Fibroblast of villous mesenchyme (primary cell): ENCODE results near the gene AZU1. TPM values are rescaled to one million over a fixed set of nuclear protein-coding genes. Genes with fewer than 3 reads are reported as not detected.

Source experiments
- DNase-seq: peaks from one replicate; pipeline ENCODE4 v3.0.0-alpha.2; 2010; ENCODE audit warnings: low read depth
- H3K4me3 ChIP-seq: 2 replicates; pipeline ENCODE4 v1.5.1; 2011; ENCODE audit warnings: low read depth, mild to moderate bottlenecking, low read length
- total RNA-seq: library from RNA; depleted of rRNA; stranded (reverse); fragments of >200 nt; gene quantifications from 2 replicates; pipeline ENCODE4 v1.2.3, GENCODE V29; 2012
- TF ChIP-seq, protein P1 (sequence below): IDR thresholded peaks from 2 replicates; pipeline ENCODE4 v1.5.1; 2012; ENCODE audit warnings: low read depth, mild to moderate bottlenecking, low read length; ENCODE audit not compliant: insufficient read depth

The AZU1 gene
- total RNA-seq, 1 donor = not detected

DNA sequence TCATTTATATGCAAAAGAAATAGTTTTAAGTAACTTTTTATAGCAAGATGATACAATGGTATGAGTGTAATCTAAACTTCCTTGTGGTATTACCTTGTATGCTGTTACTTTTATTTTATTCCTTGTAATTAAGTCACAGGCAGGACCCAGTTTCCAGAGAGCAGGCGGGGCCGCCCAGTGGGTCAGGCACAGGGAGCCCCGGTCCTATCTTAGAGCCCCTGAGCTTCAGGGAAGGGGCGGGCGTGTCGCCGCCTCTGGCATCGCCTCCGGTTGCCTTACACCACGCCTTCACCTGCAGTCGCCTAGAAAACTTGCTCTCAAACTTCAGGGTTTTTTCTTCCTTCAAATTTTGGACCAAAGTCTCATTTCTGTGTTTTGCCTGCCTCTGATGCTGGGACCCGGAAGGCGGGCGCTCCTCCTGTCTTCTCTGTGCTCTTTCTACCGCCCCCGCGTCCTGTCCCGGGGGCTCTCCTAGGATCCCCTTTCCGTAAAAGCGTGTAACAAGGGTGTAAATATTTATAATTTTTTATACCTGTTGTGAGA lies 16.1 kb upstream of the AZU1 start:
- DNase-seq = no peak
- TF ChIP-seq, protein P1, sequence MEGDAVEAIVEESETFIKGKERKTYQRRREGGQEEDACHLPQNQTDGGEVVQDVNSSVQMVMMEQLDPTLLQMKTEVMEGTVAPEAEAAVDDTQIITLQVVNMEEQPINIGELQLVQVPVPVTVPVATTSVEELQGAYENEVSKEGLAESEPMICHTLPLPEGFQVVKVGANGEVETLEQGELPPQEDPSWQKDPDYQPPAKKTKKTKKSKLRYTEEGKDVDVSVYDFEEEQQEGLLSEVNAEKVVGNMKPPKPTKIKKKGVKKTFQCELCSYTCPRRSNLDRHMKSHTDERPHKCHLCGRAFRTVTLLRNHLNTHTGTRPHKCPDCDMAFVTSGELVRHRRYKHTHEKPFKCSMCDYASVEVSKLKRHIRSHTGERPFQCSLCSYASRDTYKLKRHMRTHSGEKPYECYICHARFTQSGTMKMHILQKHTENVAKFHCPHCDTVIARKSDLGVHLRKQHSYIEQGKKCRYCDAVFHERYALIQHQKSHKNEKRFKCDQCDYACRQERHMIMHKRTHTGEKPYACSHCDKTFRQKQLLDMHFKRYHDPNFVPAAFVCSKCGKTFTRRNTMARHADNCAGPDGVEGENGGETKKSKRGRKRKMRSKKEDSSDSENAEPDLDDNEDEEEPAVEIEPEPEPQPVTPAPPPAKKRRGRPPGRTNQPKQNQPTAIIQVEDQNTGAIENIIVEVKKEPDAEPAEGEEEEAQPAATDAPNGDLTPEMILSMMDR = no peak
- no peak overlapping the region for H3K4me3 ChIP-seq

DNA sequence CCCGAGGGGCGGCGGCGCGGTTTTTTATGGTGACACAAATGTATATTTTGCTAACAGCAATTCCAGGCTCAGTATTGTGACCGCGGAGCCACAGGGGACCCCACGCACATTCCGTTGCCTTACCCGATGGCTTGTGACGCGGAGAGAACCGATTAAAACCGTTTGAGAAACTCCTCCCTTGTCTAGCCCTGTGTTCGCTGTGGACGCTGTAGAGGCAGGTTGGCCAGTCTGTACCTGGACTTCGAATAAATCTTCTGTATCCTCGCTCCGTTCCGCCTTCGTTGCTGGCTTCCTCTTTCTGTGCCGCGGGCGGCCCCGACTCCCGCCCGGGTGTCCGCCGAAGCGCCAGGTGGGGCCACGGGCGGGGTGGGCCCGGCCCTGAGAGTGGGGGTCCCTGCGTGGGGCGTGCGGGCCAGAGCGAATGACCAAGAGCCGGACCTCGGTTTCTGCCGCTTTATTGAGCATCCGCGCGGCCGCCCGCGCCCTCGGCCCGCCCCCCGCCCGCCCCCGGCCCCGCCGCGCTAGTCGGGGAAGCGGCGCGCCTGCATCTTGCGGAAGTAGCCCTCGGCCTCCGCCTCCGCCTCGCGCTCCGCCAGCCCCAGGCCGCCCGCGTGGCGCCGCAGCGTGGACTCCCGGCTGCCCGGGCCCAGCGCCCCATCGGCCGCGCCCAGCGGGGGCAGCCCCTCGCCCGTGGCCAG lies 15.4 kb upstream of the AZU1 start:
- TF ChIP-seq, protein P1 = no peak
- no peak for DNase-seq
- no peak overlapping the region for H3K4me3 ChIP-seq

DNA sequence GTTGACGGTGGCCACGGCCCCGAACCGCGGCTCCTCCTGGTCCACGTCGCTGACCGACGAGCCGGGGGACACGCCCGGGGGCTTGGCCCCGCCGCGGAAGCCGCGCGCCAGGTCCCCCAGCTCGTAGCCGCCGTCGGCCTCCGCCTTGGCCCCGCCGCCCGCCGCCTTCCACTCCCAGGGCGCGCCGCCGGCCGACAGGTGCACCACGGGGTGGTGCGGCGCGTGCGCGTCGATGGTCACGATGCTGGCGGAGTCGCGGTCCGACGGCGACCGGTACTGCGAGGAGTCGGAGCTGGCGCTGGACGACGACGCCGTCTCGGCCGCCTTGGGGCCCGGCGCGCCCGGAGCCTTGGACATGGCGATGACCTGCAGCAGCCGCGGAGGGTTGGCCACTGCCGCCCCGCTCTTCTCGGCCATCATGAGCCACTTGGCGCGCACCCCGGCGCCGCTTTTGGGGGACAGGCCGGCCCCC lies 14.9 kb upstream of the AZU1 start:
- H3K4me3 ChIP-seq = no peak overlapping the region
- DNase-seq = no peak
- TF ChIP-seq, protein P1 = no peak

DNA sequence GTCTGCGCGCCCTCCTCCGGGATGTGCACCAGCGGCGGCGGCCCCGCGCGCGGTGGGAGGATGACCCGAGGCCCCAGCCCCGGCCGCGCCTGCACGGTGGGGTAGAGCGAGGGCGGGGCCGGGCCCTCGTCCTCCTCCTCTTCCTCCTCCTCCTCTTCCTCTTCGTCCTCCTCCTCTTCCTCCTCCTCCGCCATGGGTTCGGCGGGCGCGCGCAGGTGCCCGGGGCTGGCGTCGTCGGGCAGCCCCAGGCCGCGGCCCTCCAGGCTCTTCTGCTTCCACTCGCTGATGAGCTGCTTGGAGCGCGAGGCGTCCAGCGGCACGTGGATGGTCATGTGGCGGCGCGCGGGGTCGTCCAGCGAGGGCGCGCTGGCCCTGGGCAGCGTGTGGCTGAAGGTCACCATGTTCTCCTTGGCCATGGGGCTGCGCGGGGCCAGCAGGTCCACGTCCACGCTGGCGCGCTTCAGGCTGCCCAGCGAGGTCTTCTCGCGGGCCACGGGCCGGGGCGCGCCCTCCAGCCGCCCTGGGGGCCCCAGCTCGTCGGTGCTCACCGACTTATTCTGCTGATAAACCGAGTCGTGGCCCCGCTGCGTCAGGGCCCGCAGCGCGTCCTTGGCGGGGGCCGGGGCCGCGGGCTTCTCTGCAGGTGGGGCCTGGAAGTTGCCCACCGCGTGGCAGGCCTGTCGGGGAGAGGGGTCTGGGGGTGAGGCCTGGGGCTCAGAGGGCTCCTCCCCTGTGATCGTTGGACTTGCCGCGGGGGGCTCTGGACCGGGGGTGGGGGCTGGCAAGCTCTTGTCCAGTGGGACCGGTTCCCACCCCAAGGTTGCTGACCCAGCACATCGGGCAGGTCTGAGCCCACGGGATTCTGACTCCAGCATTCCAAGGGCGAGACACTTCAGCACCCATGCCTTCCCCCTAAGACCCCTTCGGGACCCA lies 14.2 kb upstream of the AZU1 start:
- TF ChIP-seq, protein P1 = no peak
- no peak overlapping the region for H3K4me3 ChIP-seq
- no peak for DNase-seq

DNA sequence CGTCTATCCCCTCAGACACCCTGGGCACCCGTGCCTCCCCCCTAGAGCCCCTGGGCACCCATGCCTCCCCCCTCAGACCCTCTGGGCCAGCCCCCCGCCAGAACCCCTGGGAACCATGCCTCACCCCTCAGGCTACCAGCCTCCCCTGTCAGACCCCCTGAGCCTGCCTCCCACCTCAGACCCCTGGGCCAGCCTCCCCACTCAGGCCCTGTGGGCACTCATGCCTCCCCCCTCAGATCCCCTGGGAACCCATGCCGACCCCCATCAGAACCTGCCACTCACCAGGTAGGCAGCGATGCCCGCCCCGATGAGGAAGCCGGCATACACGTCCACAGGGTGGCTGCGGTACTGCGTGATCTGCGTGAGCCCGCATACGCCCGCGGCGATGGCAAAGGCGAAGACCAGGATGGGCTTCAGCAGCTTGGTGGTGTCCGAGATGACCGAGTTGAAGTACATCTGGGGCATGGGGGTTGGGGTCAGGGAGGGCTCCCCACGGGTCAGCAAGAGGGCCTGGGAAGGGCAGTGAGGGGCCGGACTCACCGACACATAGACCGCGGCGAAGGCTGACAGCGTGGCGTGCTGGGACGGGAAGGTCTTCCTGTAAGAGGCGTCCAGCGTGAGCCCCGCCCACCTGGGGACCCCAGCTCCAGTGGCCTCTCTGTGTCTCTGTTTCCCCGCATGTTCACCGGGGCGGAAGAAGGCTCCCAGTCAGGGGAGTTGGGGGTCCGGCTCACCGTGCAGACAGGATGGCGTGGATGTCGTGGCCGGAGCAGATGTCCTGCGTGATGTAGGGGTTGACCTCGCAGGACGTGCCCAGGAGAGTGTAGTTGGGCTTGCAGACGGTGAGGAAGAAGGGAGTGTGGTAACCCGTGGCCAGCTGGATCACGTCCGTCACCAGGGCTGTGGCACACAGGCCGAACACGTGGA lies 13.2 kb upstream of the AZU1 start:
- no peak for DNase-seq
- H3K4me3 ChIP-seq = no peak overlapping the region
- TF ChIP-seq, protein P1 = no peak
